ENCODE data around the gene SNCA.

The SNCA gene

DNA sequence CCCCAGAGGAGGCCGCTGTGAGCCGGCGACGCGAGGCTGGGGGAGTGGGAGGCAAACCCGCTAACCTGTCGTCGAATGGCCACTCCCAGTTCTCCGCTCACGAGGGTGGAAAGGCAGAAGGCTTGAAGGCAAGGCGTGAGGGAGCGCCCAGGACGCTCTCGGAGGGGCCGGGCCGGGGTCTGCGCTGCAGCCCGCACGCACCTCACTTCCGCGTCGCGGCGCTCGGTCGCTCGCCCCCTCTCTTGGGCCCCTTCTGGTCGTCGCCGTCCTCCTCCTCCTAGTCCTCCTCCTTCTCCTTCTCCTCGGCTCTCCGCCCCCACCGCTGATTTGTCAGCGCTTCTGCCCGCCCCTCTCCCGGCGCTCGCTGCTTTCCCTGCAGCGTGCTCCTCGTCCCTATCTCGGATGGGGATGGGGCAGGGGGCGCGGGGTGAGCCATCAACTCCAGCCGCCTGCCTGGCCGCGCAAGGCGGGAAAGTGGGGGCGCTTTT lies at the start of gene SNCA:
SNCA (minus strand) TSS at position 265 of the 488 bp plus-strand sequence. CDS start 1,494 bp downstream, outside the sequence.
- DNase-seq, result peak; percentile 77

DNA sequence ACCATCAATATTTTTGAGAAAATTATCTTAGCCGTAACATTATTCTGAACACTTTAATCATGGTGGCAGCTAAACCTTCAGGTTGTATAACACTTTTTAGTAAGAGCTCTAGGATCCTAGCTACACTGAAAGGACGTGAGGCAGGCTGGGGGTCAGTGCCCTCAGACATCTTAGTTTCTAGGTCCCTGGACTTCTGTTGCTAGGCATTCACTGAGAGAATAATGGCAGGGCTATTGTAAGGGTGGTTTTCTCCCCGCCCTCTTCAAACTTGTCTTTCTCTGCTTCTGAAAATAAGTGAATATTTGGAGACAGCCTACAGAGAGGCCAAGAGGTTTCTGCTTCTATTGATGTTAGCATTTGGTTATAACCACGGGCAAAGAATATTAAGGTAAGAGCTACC lies 42.3 kb upstream of the SNCA start:
- DNase-seq, result no peak

- DNase-seq, result no peak
Measured at GRCh38 chr4:89878611-89879010, 41.6 kb upstream of the SNCA start.

DNA sequence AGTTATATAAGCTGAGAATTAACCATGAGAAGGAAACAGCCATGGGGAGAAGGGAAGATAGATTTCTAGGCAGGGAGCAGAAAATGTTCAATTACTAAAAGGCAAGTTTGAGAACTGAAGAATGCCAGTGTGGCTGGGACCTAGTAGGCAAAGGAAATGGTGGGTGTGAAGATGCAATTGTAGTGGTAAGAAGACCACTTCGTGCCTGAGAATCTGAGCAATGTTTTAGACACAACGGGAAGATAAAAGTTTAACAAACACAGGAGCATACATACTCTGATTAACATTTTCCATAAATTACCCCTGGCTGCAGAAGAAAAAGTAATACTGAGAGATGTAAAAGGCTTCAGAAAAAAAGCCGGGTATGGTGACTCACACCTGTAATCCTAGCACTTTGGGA lies 39.6 kb upstream of the SNCA start:
- no peak for DNase-seq

GRCh38 chr4:89871211-89871610 lies 34.2 kb upstream of the SNCA start:
- no peak for DNase-seq

- no peak for DNase-seq
Measured at GRCh38 chr4:89868999-89869589, 32.1 kb upstream of the SNCA start.

DNA sequence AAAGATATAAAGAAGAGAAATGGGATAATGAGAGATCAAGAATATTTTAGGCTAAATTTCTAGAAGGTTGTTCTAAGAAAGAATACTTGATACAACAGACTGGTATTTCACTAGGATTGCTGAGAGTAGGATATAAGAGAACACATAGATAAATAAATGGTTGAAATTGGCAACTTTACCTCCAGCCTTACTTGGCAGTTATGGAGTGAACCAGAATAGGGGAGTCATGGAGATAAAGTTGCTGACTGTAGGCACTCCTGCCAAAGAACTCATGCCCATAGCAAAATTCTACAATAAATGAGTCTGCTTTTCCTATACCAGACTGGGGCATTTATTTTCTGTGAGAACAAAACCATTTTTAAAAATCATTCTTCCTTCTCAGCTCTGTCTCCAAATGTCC lies 31.3 kb upstream of the SNCA start:
- DNase-seq, result no peak

DNA sequence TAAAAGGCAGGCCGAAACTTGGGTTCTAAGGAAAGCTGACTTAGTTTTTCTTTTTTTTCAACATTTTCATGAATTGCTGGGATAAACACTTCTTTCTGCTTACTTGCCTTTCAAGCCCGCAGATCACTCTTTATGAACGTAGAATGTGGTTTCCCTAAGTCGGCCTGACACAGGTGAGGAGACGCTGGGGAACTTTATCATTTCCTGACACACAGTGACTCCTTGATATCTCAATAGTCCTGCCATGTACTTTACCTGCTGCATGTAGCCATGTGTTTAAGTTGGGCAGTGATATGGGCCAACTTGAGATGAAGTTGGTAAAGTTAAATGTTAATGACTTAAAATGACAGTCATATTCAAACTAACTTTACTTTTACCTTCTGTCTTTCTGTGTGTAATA lies 26.6 kb upstream of the SNCA start:
- DNase-seq, result no peak

DNA sequence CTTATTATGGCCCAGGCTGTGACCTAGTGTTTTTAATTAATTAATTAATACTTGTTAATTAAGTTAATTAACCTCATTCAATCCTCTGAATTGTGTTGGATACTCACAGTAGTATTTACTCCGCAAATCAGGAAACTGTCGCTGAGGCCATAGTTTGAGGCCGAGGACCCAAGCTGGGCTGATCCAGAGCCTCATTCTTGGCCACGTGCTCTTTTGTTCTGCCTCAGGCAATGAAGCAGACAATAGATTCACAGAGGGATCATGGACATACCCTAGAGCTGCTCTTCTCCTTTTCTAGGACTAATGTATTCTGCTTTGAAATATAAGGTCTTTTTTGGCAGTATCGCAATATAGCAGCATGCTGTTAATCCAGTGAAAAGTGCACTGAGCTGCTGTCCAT lies 24.0 kb upstream of the SNCA start:
- DNase-seq, result no peak

GRCh38 chr4:89855236-89855635 lies 18.3 kb upstream of the SNCA start:
- DNase-seq, result no peak

DNA sequence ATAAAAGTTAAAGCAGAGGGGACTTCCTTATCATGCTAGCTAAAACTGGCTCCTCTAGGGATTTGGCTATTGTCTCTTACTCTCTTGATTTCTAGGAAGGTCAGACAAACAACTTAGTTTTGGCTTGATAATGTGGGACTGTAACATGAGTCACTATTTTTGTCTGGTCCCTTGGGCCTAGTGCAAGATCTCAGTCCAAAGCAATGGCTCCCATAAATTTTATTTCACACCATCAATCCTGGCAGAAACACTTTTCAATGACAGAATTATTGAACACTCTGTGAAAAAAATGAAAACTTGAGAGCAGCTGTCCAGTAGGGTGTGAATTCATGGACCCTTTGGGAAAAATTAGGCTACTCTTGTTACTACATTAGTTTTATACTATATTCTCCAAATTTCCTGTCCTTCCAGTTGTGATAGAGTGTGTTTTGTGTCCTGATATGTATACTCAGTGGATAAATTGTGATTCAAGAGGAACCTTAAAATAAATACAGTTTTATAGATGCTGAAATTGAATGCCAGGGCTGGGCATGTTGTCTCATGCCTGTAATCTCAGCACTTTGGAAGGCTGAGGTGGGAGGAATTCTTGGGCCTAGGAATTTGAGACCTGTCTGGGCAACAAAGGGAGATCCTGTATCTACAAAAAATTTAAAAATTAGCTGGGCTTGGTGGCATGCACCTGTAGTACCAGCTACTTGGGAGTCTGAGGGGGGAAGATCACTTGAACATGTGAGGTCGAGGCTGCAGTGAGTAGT lies 10.8 kb upstream of the SNCA start:
- DNase-seq, result peak; percentile 66

- no peak for DNase-seq
Measured at GRCh38 chr4:89839558-89839957, 2.6 kb upstream of the SNCA start.

GRCh38 chr4:89837993-89838390 lies 1.0 kb upstream of the SNCA start:
- peak; percentile 63 for DNase-seq

- DNase-seq, result peak; percentile 76
Measured at GRCh38 chr4:89837385-89837992, 528 bp upstream of the SNCA start.

- peak; percentile 2 for DNase-seq
Measured at GRCh38 chr4:89836031-89836745, 773 bp downstream of the SNCA start.

- DNase-seq, result no peak
Measured at GRCh38 chr4:89835413-89835812, 1.5 kb downstream of the SNCA start.

GRCh38 chr4:89834486-89835209 lies 2.3 kb downstream of the SNCA start:
- no peak for DNase-seq

- DNase-seq, result no peak
Measured at GRCh38 chr4:89829470-89830138, 7.4 kb downstream of the SNCA start.

DNA sequence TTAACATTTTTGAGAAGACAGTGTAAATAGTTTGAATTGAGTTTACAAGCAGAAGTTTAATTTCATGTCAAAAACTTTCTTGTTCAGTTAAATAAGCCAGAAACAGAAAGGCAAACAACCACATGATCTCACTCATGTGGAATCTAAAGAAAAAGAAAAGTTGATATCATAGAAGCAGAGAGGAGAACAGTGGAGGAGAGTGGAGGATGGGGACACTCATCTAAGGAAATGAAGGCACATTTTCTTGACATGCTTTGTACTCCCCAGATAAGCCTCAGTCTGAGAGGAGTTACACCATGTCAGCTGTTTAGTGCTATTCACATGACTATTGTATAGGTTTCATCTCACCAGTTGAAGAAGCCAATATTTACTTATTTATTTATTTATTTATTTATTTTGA lies 13.5 kb downstream of the SNCA start:
- DNase-seq, result no peak

DNA sequence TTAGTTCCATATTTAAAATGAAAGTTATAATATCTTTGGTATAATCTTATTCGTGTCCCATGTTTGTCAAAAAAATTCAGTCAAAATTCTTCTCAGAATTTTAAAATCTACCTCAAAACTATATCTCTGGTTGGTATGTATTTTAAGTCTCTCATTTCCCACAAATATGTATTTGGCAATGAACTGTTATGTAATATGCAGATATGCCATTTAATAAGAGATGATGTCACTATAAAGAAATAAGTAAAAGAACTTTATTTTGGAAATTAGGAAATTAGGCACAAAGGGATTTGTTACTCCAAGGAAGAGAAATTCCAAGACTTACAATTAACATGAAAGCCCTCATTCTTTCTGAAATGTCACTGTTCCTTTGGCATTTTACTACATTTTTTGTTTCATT lies 15.3 kb downstream of the SNCA start:
- no peak for DNase-seq

DNA sequence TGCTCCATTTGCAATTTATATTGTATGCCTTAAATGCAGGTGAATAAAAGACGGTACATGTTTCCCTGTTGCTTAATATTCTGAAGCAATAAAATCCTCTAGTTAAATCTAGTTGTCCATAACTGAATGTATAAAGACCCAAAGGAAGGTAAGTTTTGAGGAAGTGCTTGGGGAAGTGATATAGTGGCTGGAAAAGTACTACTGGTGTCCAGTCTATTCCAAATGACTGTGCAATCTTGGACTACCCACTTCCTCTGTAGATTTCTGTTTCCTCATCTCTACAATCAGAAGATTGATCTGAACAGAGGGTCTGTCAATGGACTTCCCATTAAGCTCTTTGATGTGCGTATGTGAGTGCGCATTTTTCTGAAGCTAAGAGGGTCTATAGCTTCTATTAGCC lies 17.0 kb downstream of the SNCA start:
- no peak for DNase-seq

GRCh38 chr4:89814362-89814761 lies 22.6 kb downstream of the SNCA start:
- no peak for DNase-seq

Data from NCI-H2171 treated with DMSO at 0.1 percent for 48 hours (cell line).